NB4 (cell line): ENCODE measurements around the gene NAALAD2.

ENCODE experiments used
- DNase-seq: peaks from one replicate; pipeline ENCODE4 v3.0.0; 2010; ENCODE audit warnings: low read depth
- H3K4me3 ChIP-seq: one replicate; pipeline ENCODE4 v1.5.1; 2011; ENCODE audit warnings: mild to moderate bottlenecking, low read depth, low read length, moderate library complexity
- MYC ChIP-seq: IDR thresholded peaks from 2 replicates; pipeline ENCODE4 v1.6.1; 2011; ENCODE audit warnings: low read depth, low read length
- POLR2A ChIP-seq: IDR thresholded peaks from 2 replicates; pipeline ENCODE4 v1.6.1; 2011; ENCODE audit warnings: mild to moderate bottlenecking; ENCODE audit not compliant: insufficient read length; ENCODE audit errors: extremely low read depth
- TF ChIP-seq, protein P1 (sequence below): IDR thresholded peaks from 2 replicates; pipeline ENCODE4 v1.6.1; 2011; ENCODE audit warnings: low read depth, low read length
- TF ChIP-seq, protein P2 (sequence below): IDR thresholded peaks from one replicate; pipeline ENCODE4 v1.5.1; 2012; ENCODE audit warnings: low read depth, low read length

Gene NAALAD2

GRCh38 chr11:90168571-90168970 is 34.1 kb downstream of the NAALAD2 start:
- TF ChIP-seq, protein P1, sequence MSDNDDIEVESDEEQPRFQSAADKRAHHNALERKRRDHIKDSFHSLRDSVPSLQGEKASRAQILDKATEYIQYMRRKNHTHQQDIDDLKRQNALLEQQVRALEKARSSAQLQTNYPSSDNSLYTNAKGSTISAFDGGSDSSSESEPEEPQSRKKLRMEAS, result no peak
- no peak for DNase-seq
- no peak overlapping the region for H3K4me3 ChIP-seq

- TF ChIP-seq, protein P2, sequence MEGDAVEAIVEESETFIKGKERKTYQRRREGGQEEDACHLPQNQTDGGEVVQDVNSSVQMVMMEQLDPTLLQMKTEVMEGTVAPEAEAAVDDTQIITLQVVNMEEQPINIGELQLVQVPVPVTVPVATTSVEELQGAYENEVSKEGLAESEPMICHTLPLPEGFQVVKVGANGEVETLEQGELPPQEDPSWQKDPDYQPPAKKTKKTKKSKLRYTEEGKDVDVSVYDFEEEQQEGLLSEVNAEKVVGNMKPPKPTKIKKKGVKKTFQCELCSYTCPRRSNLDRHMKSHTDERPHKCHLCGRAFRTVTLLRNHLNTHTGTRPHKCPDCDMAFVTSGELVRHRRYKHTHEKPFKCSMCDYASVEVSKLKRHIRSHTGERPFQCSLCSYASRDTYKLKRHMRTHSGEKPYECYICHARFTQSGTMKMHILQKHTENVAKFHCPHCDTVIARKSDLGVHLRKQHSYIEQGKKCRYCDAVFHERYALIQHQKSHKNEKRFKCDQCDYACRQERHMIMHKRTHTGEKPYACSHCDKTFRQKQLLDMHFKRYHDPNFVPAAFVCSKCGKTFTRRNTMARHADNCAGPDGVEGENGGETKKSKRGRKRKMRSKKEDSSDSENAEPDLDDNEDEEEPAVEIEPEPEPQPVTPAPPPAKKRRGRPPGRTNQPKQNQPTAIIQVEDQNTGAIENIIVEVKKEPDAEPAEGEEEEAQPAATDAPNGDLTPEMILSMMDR, result no peak
- TF ChIP-seq POLR2A, result no peak
- TF ChIP-seq, protein P1, result no peak
- no peak for TF ChIP-seq MYC
- DNase-seq, result no peak
- no peak overlapping the region for H3K4me3 ChIP-seq
Observed at GRCh38 chr11:90171359-90171758, 36.9 kb downstream of the NAALAD2 start.

DNA sequence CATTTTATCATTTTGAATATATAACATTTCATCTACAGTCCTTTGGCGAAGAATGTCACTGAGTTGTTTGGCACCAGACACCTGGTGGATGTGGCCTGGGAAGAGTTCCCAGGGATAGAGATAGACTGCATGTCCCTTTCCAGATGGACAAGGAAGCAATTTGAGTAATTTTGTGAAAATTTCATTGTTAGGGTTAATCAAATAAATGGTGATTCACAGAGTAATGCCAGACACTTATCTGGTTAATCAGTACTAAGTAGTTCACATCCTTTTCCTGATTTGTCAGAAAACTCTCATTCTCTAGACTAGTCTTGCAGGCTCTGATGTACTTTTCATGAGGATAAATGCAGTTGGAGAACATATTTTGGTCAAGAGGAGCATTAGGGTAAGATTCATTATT is 41.6 kb downstream of the NAALAD2 start:
- TF ChIP-seq, protein P1, result no peak
- no peak for TF ChIP-seq POLR2A
- TF ChIP-seq, protein P2, result no peak
- no peak for TF ChIP-seq MYC

DNA sequence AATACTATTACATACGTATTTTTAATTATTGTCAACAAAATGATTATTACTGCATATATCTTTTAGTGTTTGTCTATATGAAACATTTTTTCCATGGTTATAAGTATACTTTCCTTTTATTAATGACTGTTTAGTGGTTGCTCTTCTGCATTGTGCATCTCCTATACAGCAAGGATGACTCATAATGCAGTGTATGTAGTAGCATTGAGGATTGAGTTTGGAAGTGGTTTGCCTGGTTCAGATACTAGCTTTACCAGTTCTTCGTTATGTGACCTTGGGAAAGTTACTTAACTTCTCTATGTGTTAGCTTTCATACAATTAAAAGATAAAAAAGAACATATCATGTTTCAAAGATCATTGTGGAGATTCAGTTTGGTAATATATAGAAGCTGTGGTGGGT is 44.3 kb downstream of the NAALAD2 start:
- H3K4me3 ChIP-seq, result no peak overlapping the region
- DNase-seq, result no peak
- TF ChIP-seq MYC (no peak), POLR2A (no peak)
- TF ChIP-seq, protein P1, result no peak
- TF ChIP-seq, protein P2, result no peak

More for the DNA sequence above, 41.6 kb downstream of the NAALAD2 start:
- no peak for DNase-seq
- H3K4me3 ChIP-seq, result no peak overlapping the region

- TF ChIP-seq, protein P2, result no peak
- TF ChIP-seq, protein P1, result no peak
- TF ChIP-seq MYC (no peak), POLR2A (no peak)
- no peak overlapping the region for H3K4me3 ChIP-seq
- DNase-seq, result no peak
Observed at GRCh38 chr11:90179923-90180322, 45.5 kb downstream of the NAALAD2 start.

- no peak for DNase-seq
- TF ChIP-seq, protein P1, result no peak
- TF ChIP-seq POLR2A (no peak), MYC (no peak)
- TF ChIP-seq, protein P2, result no peak
- no peak overlapping the region for H3K4me3 ChIP-seq
Observed at GRCh38 chr11:90187839-90188238, 53.4 kb downstream of the NAALAD2 start.
